SK-N-SH (cell line): ENCODE results near the gene VCPKMT. TPM values are rescaled to one million over a fixed set of nuclear protein-coding genes. Genes with fewer than 3 reads are reported as not detected.

Source experiments
- CTCF ChIA-PET: fragments of 300-600, 350-600 bp; formaldehyde crosslinking; extraction: SDS; loops from one replicate; lab custom pipeline; 2021; lab: Yijun Ruan, JAX
- POLR2A ChIA-PET: fragments of 350-600 bp; sonication (Branson Sonifier 250); formaldehyde crosslinking; extraction: SDS; loops from one replicate; lab custom pipeline; 2020; ENCODE audit warnings: antibody characterized with exemption, inconsistent platforms; lab: Yijun Ruan, JAX
- DNase-seq: peaks from one replicate; pipeline ENCODE4 v3.0.0; 2012
- H2AFZ ChIP-seq: fragments of 200-600 bp; sonication (generic); 2 replicates; pipeline ENCODE4 v1.8.1; 2016; ENCODE audit warnings: antibody characterized with exemption, mild to moderate bottlenecking, low read depth
- H3F3A ChIP-seq: fragments of 200-600 bp; sonication (generic); replicated peaks from 2 replicates; pipeline ENCODE3; 2016; ENCODE audit warnings: antibody characterized with exemption, mild to moderate bottlenecking; ENCODE audit not compliant: insufficient read depth
- H3K27ac ChIP-seq, 2 experiments: fragments of 200-500 bp in 1 of 2; fragments of 200-600 bp in 1 of 2; sonication (Bioruptor generic) in 1 of 2; sonication (generic), shearing (Covaris generic) in 1 of 2; 2 replicates each; pipeline versions ENCODE4 v1.5.1 to v1.6.1; 2014 to 2016; ENCODE audit warnings: low read depth in 2 of 2, inconsistent platforms in 1 of 2, low read length in 1 of 2, mild to moderate bottlenecking in 1 of 2, mixed read lengths in 1 of 2
- H3K27me3 ChIP-seq: fragments of 200-600 bp; sonication (generic), shearing (Covaris generic); 2 replicates; pipeline ENCODE4 v1.6.1; 2016; ENCODE audit warnings: mixed run types; ENCODE audit not compliant: insufficient read depth
- H3K36me3 ChIP-seq, 2 experiments: fragments of 200-500 bp in 1 of 2; fragments of 200-600 bp in 1 of 2; sonication (Bioruptor generic) in 1 of 2; sonication (generic) in 1 of 2; replicated peaks in 1 of 2; 2 replicates each; pipeline versions ENCODE3 to v1.5.1; 2014 to 2016; ENCODE audit warnings: low read length in 1 of 2, mild to moderate bottlenecking in 1 of 2; ENCODE audit not compliant: insufficient read depth in 2 of 2, control insufficient read depth in 1 of 2
- H3K4me1 ChIP-seq, 2 experiments: fragments of 200-500 bp in 1 of 2; fragments of 200-600 bp in 1 of 2; sonication (Bioruptor generic) in 1 of 2; sonication (generic), shearing (Covaris generic) in 1 of 2; 2 replicates each; pipeline versions ENCODE4 v1.5.1 to v1.6.1; 2014 to 2016; ENCODE audit warnings: low read depth in 1 of 2, low read length in 1 of 2, mixed run types in 1 of 2; ENCODE audit not compliant: insufficient read depth in 2 of 2, control insufficient read depth in 1 of 2
- H3K4me2 ChIP-seq: fragments of 200-600 bp; sonication (generic), shearing (Covaris generic); 2 replicates; pipeline ENCODE4 v1.6.1; 2017; ENCODE audit warnings: mixed run types
- H3K4me3 ChIP-seq, 2 experiments: fragments of 200-500 bp in 1 of 2; fragments of 200-600 bp in 1 of 2; sonication (Bioruptor generic) in 1 of 2; sonication (generic), shearing (Covaris generic) in 1 of 2; 2 replicates each; pipeline versions ENCODE4 v1.5.1 to v1.8.1; 2014 to 2016; ENCODE audit warnings: low read depth in 2 of 2, inconsistent platforms in 1 of 2, low read length in 1 of 2, mild to moderate bottlenecking in 1 of 2, mixed read lengths in 1 of 2, moderate library complexity in 1 of 2
- H3K79me2 ChIP-seq: fragments of 200-600 bp; sonication (generic); 2 replicates; pipeline ENCODE4 v1.8.1; 2017; ENCODE audit warnings: mild to moderate bottlenecking; ENCODE audit not compliant: insufficient read depth
- H3K9ac ChIP-seq: fragments of 200-600 bp; sonication (generic); 2 replicates; pipeline ENCODE4 v1.6.1; 2017; ENCODE audit warnings: mixed run types
- H3K9me2 ChIP-seq: fragments of 200-600 bp; sonication (generic); 2 replicates; pipeline ENCODE4 v1.6.1; 2017; ENCODE audit warnings: mixed run types
- H3K9me3 ChIP-seq: fragments of 200-600 bp; sonication (generic); 2 replicates; pipeline ENCODE4 v1.6.1; 2017; ENCODE audit warnings: mixed run types, mild to moderate bottlenecking, moderate library complexity
- H4K20me1 ChIP-seq: fragments of 200-600 bp; sonication (generic); 2 replicates; pipeline ENCODE4 v1.6.1; 2017; ENCODE audit warnings: mild to moderate bottlenecking, mixed run types; ENCODE audit not compliant: insufficient read depth
- CHD2 ChIP-seq: fragments of 150-350 bp; IDR thresholded peaks from 2 replicates; pipeline ENCODE4 v1.6.1; 2018; ENCODE audit warnings: low read length; ENCODE audit not compliant: partially characterized antibody
- CTCF ChIP-seq: fragments of 200-600 bp; sonication (generic); IDR thresholded peaks from 2 replicates; pipeline ENCODE4 v1.6.1; 2017; ENCODE audit warnings: antibody characterized with exemption, mild to moderate bottlenecking, moderate library complexity
- ELF1 ChIP-seq: IDR thresholded peaks from 2 replicates; pipeline ENCODE4 v1.4.0; 2012
- FOXJ3 ChIP-seq: sonication (generic); formaldehyde crosslinking; IDR thresholded peaks from 2 replicates; pipeline ENCODE4 v1.5.1; 2020; ENCODE audit warnings: mild to moderate bottlenecking, missing genetic modification reagents
- GATA2 ChIP-seq: sonication (generic); formaldehyde crosslinking; IDR thresholded peaks from 2 replicates; pipeline ENCODE4 v1.5.0; 2020; ENCODE audit warnings: mild to moderate bottlenecking, missing genetic modification reagents
- IRF3 ChIP-seq: fragments of 150-350 bp; IDR thresholded peaks from 2 replicates; pipeline ENCODE4 v1.6.1; 2016; ENCODE audit warnings: mild to moderate bottlenecking, low read depth, low read length
- JUND ChIP-seq: IDR thresholded peaks from 2 replicates; pipeline ENCODE4 v1.4.0; 2012
- MAX ChIP-seq: IDR thresholded peaks from 2 replicates; pipeline ENCODE4 v1.4.0; 2012; ENCODE audit warnings: low read depth
- MXI1 ChIP-seq: IDR thresholded peaks from 2 replicates; pipeline ENCODE4 v1.6.1; 2012; ENCODE audit warnings: mild to moderate bottlenecking, low read depth, low read length, improper control_type of control experiment
- NFIC ChIP-seq: IDR thresholded peaks from 2 replicates; pipeline ENCODE4 v1.4.0; 2012; ENCODE audit warnings: borderline replicate concordance
- PBX3 ChIP-seq: IDR thresholded peaks from 2 replicates; pipeline ENCODE4; 2012
- RAD21 ChIP-seq: IDR thresholded peaks from 2 replicates; pipeline ENCODE4 v1.6.1; 2012; ENCODE audit warnings: mild to moderate bottlenecking, low read length
- RCOR1 ChIP-seq: fragments of 150-350 bp; IDR thresholded peaks from 2 replicates; pipeline ENCODE4 v1.6.1; 2017; ENCODE audit warnings: antibody characterized with exemption, low read length
- REST ChIP-seq: IDR thresholded peaks from 2 replicates; pipeline ENCODE4 v1.6.1; 2012; ENCODE audit warnings: mild to moderate bottlenecking, low read depth, low read length, moderate library complexity
- RFX5 ChIP-seq: IDR thresholded peaks from 2 replicates; pipeline ENCODE4 v1.6.1; 2012; ENCODE audit warnings: mild to moderate bottlenecking, improper control_type of control experiment, low read length
- RXRA ChIP-seq: IDR thresholded peaks from 2 replicates; pipeline ENCODE4 v1.4.0; 2012; ENCODE audit warnings: low read depth, mild to moderate bottlenecking, borderline replicate concordance
- USF2 ChIP-seq: fragments of 150-350 bp; IDR thresholded peaks from 2 replicates; pipeline ENCODE4 v1.6.1; 2017; ENCODE audit warnings: antibody characterized with exemption, low read length, low read depth, borderline replicate concordance
- YY1 ChIP-seq: IDR thresholded peaks from 2 replicates; pipeline ENCODE4 v1.4.0; 2012; ENCODE audit warnings: low read depth, mild to moderate bottlenecking
- ZBTB33 ChIP-seq: IDR thresholded peaks from 2 replicates; pipeline ENCODE4 v1.4.0; 2012; ENCODE audit warnings: low read depth, borderline replicate concordance
- WGBS: methylation state at CpG from one replicate; pipeline ENCODE4 v1.1.6; 2017; ENCODE audit warnings: low lambda C conversion rate; 5-methylcytosine and 5-hydroxymethylcytosine counted together
- polyA plus RNA-seq, 3 experiments: library from polyadenylated mRNA; depleted of rRNA; stranded (reverse); fragments of >200 nt; gene quantifications; 2 replicates each; pipeline ENCODE4 v1.2.3, GENCODE V29; 2012

The VCPKMT gene
- polyA plus RNA-seq, 1 of the 3 experiments (the other 2 are of a cell fraction), result 7.3 TPM

GRCh38 chr14:50121486-50121885 lies 5.1 kb upstream of the VCPKMT start:
- Histone ChIP-seq H3K9me2 (no peaks in the 10 kb centered on the region), H3F3A (peaks cover 36% of the 10 kb centered on the region), H3K4me1 (peaks cover 0 to 4% of the 10 kb centered on the region in 2 experiments; a peak in 1 of 4 replicates), H3K4me3 (no peak overlapping the region), H3K36me3 (peaks cover 36 to 57% of the 10 kb centered on the region in 2 experiments), H3K27ac (no peak overlapping the region), H3K4me2 (no peak overlapping the region), H3K27me3 (no peaks in the 10 kb centered on the region), H2AFZ (no peak overlapping the region), H3K9me3 (no peaks in the 10 kb centered on the region), H3K9ac (no peak overlapping the region), H4K20me1 (no peaks in the 10 kb centered on the region), H3K79me2 (no peaks in the 10 kb centered on the region)
- ChIA-PET CTCF (no interaction called here), POLR2A (no interaction called here)
- no peak for TF ChIP-seq JUND
- no peak for TF ChIP-seq GATA2 (CRISPR knock-in tag)
- TF ChIP-seq RXRA, result no peak
- TF ChIP-seq MAX, result no peak
- TF ChIP-seq PBX3, result no peak
- TF ChIP-seq REST, result no peak
- TF ChIP-seq YY1, result no peak
- TF ChIP-seq MXI1, result no peak
- TF ChIP-seq USF2, result no peak
- no peak for TF ChIP-seq FOXJ3 (CRISPR knock-in tag)
- TF ChIP-seq NFIC, result no peak
- TF ChIP-seq CHD2, result no peak
- TF ChIP-seq ZBTB33, result no peak
- no peak for TF ChIP-seq RAD21
- no peak for TF ChIP-seq CTCF
- TF ChIP-seq RCOR1, result no peak
- TF ChIP-seq ELF1, result no peak
- TF ChIP-seq RFX5, result no peak
- TF ChIP-seq IRF3, result no peak
- WGBS, result 96% methylated on average over 5 of the region's 5 CpGs
- DNase-seq, result no peak
